Neural cell (in vitro differentiated cells): ENCODE data around the gene GUSB. TPM values are rescaled to one million over a fixed set of nuclear protein-coding genes. Genes with fewer than 3 reads are reported as not detected.

Experiments
- H2AFZ ChIP-seq: fragments of 200-600, 300-800 bp; sonication (generic), shearing (Covaris generic); 2 replicates; pipeline ENCODE4 v1.6.0; 2014; ENCODE audit warnings: low read depth, mild to moderate bottlenecking, antibody characterized with exemption, low read length, moderate library complexity
- H3F3A ChIP-seq: fragments of 200-600 bp; shearing (Covaris generic); 2 replicates; pipeline ENCODE4 v1.6.1; 2016; ENCODE audit warnings: mild to moderate bottlenecking, moderate library complexity, mixed read lengths, antibody characterized with exemption, low read length; ENCODE audit not compliant: insufficient read depth, poor library complexity, severe bottlenecking
- H3K27ac ChIP-seq: fragments of 200-600, 300-800 bp; sonication (generic), shearing (Covaris generic); 2 replicates; pipeline ENCODE4 v1.5.1; 2014; ENCODE audit warnings: mild to moderate bottlenecking, low read length, moderate library complexity
- H3K27me3 ChIP-seq: fragments of 300-800, 200-600 bp; sonication (generic), shearing (Covaris generic); 2 replicates; pipeline ENCODE4 v1.6.0; 2014; ENCODE audit warnings: mild to moderate bottlenecking, low read depth, low read length, moderate library complexity; ENCODE audit not compliant: insufficient read depth
- H3K36me3 ChIP-seq: fragments of 300-800, 200-600 bp; sonication (generic), shearing (Covaris generic); 2 replicates; pipeline ENCODE4 v1.5.1; 2014; ENCODE audit warnings: mild to moderate bottlenecking, antibody characterized with exemption, low read length, moderate library complexity; ENCODE audit not compliant: insufficient read depth
- H3K4me2 ChIP-seq: fragments of 300-800, 200-600 bp; sonication (generic), shearing (Covaris generic); 2 replicates; pipeline ENCODE4 v1.6.0; 2014; ENCODE audit warnings: mild to moderate bottlenecking, low read length
- H3K4me3 ChIP-seq: fragments of 300-800, 200-600 bp; sonication (generic), shearing (Covaris generic); 2 replicates; pipeline ENCODE4 v1.5.1; 2014; ENCODE audit warnings: mild to moderate bottlenecking, low read length, moderate library complexity
- H3K79me2 ChIP-seq: fragments of 200-600 bp; shearing (Covaris generic); replicated peaks from 2 replicates; pipeline ENCODE4 v1.6.0; 2014; ENCODE audit warnings: mild to moderate bottlenecking, low read length, moderate library complexity; ENCODE audit not compliant: insufficient read depth
- H3K9ac ChIP-seq: fragments of 300-800, 200-600 bp; sonication (generic), shearing (Covaris generic); 2 replicates; pipeline ENCODE4 v1.6.1; 2016; ENCODE audit warnings: mild to moderate bottlenecking, low read length, mixed read lengths
- H3K9me2 ChIP-seq: fragments of 200-600 bp; shearing (Covaris generic); 2 replicates; pipeline ENCODE4 v1.6.1; 2016; ENCODE audit warnings: mild to moderate bottlenecking, low read length, mixed read lengths; ENCODE audit not compliant: insufficient read depth
- H3K9me3 ChIP-seq: fragments of 200-600, 300-800 bp; sonication (generic), shearing (Covaris generic); 2 replicates; pipeline ENCODE4 v1.6.1; 2016; ENCODE audit warnings: mild to moderate bottlenecking, mixed run types, low read length, moderate library complexity, mixed read lengths
- H4K20me1 ChIP-seq: fragments of 200-600 bp; shearing (Covaris generic); 2 replicates; pipeline ENCODE4 v1.6.1; 2016; ENCODE audit warnings: mild to moderate bottlenecking, mixed run types; ENCODE audit not compliant: insufficient read depth
- CTCF ChIP-seq: fragments of 450-650 bp; IDR thresholded peaks from 2 replicates; pipeline ENCODE4 v1.5.1; 2014; ENCODE audit warnings: antibody characterized with exemption, mild to moderate bottlenecking, moderate library complexity; ENCODE audit not compliant: poor library complexity, severe bottlenecking
- EP300 ChIP-seq: fragments of 450-650 bp; conservative IDR thresholded peaks from 2 replicates; pipeline ENCODE4 v1.6.1; 2014; ENCODE audit warnings: antibody characterized with exemption, mild to moderate bottlenecking, moderate library complexity; ENCODE audit not compliant: poor library complexity, severe bottlenecking
- EZH2 ChIP-seq: fragments of 200-600, 300-800 bp; shearing (Covaris generic), sonication (generic); IDR thresholded peaks from 2 replicates; pipeline ENCODE4 v1.6.1; 2014; ENCODE audit warnings: antibody characterized with exemption, low read length, borderline replicate concordance, mild to moderate bottlenecking; ENCODE audit not compliant: insufficient read depth, poor library complexity, severe bottlenecking
- MXI1 ChIP-seq: fragments of 450-650 bp; conservative IDR thresholded peaks from 2 replicates; pipeline ENCODE4 v1.6.1; 2014; ENCODE audit warnings: antibody characterized with exemption, mild to moderate bottlenecking; ENCODE audit not compliant: poor library complexity, severe bottlenecking
- POLR2AphosphoS5 ChIP-seq: IDR thresholded peaks from 2 replicates; pipeline ENCODE4 v1.6.1; 2012
- RAD21 ChIP-seq: fragments of 450-650 bp; conservative IDR thresholded peaks from 2 replicates; pipeline ENCODE4 v1.6.1; 2014; ENCODE audit warnings: antibody characterized with exemption, mild to moderate bottlenecking, moderate library complexity
- SMC3 ChIP-seq: fragments of 450-650 bp; conservative IDR thresholded peaks from 2 replicates; pipeline ENCODE4 v1.6.1; 2014; ENCODE audit warnings: antibody characterized with exemption, mild to moderate bottlenecking, moderate library complexity; ENCODE audit not compliant: poor library complexity
- TAF1 ChIP-seq: IDR thresholded peaks from 2 replicates; pipeline ENCODE4 v1.6.1; 2012; ENCODE audit warnings: low read depth
- polyA plus RNA-seq: library from polyadenylated mRNA; depleted of rRNA; stranded (reverse); fragments of >200 nt; gene quantifications from 2 replicates; pipeline ENCODE4 v1.2.3, GENCODE V29; 2014
- TF ChIP-seq, protein P1 (sequence below): IDR thresholded peaks from 2 replicates; pipeline ENCODE4 v1.6.1; 2012; ENCODE audit warnings: borderline replicate concordance

Gene GUSB
- polyA plus RNA-seq, 1 donor from 2014 or later: 50.3 TPM

DNA sequence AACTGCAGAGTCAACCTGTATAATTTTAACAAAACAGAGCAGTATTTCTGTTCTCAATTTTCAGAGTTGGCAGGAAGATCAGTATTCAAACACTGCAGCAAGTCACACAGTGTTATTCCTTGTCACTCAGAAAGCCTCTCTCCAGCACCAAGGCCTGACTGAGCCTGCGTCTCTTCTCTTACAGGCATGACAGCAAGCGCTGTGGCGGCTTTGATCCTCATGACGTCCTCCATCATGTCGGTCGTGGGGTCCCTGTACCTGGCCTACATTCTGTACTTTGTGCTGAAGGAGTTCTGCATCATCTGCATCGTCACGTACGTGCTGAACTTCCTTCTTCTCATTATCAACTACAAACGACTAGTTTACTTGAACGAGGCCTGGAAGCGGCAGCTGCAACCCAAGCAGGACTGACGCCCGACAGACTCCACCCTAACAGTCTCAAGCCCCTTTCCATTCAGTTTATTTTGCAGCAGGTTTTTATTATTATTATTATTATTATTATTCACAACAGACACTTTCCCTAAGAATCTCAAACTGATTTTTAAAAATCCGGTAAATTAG is 28.0 kb downstream of the GUSB start:
- Histone ChIP-seq H3K36me3 (peaks cover 8% of the 10 kb centered on the region), H3K27ac (no peak overlapping the region), H3K9ac (no peak overlapping the region), H3K27me3 (no peaks in the 10 kb centered on the region), H2AFZ (no peak overlapping the region), H3K9me3 (no peaks in the 10 kb centered on the region), H3K79me2 (no peaks in the 10 kb centered on the region), H3F3A (no peaks in the 10 kb centered on the region), H4K20me1 (no peaks in the 10 kb centered on the region), H3K4me2 (no peak overlapping the region), H3K4me3 (no peak overlapping the region), H3K9me2 (no peaks in the 10 kb centered on the region)
- TF ChIP-seq POLR2AphosphoS5 (no peak), EZH2 (no peak), MXI1 (no peak), RAD21 (no peak), CTCF (no peak), SMC3 (no peak), EP300 (no peak), TAF1 (no peak)
- TF ChIP-seq, protein P1, sequence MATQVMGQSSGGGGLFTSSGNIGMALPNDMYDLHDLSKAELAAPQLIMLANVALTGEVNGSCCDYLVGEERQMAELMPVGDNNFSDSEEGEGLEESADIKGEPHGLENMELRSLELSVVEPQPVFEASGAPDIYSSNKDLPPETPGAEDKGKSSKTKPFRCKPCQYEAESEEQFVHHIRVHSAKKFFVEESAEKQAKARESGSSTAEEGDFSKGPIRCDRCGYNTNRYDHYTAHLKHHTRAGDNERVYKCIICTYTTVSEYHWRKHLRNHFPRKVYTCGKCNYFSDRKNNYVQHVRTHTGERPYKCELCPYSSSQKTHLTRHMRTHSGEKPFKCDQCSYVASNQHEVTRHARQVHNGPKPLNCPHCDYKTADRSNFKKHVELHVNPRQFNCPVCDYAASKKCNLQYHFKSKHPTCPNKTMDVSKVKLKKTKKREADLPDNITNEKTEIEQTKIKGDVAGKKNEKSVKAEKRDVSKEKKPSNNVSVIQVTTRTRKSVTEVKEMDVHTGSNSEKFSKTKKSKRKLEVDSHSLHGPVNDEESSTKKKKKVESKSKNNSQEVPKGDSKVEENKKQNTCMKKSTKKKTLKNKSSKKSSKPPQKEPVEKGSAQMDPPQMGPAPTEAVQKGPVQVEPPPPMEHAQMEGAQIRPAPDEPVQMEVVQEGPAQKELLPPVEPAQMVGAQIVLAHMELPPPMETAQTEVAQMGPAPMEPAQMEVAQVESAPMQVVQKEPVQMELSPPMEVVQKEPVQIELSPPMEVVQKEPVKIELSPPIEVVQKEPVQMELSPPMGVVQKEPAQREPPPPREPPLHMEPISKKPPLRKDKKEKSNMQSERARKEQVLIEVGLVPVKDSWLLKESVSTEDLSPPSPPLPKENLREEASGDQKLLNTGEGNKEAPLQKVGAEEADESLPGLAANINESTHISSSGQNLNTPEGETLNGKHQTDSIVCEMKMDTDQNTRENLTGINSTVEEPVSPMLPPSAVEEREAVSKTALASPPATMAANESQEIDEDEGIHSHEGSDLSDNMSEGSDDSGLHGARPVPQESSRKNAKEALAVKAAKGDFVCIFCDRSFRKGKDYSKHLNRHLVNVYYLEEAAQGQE: no peak

DNA sequence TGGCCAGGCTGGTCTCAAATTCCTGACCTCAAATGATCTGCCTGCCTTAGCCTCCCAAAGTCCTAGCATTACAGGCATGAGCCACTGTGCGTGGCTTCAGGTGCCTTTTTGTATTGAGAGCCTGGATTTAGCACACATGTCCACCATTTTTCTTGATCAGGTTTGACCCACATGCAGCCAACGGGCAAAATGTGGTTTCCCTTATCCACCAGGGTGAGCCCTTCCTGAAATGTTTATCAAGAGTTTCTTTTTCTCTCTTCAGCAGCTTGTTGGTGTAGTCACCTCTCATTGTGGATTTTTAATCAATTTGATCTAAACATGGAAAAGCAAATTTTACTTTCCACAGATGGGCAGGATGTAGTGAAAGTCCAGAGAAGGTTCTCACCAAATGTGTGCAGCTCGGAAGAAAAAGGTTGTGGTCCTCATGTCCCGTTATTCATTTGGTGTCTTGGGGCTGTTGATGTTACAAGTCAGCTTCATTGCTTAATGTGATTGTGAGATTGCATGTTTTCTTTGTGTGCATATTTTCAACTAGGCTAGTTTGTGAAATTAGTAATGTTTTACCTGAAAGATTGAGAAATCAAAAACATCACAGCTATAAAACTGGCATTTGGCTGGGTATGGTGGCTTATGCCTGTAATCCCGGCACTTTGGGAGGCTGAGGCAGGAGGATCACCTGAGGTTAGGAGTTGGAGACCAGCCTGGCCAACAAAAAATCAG is 28.9 kb downstream of the GUSB start:
- no peak overlapping the region for H3K4me3 ChIP-seq
- H3K79me2 ChIP-seq: no peaks in the 10 kb centered on the region
- H3K27ac ChIP-seq: no peak overlapping the region
- no peak overlapping the region for H3K4me2 ChIP-seq
- peaks cover under 1% of the 10 kb centered on the region for H3K36me3 ChIP-seq
- no peaks in the 10 kb centered on the region for H3K9me2 ChIP-seq
- no peak overlapping the region for H3K9ac ChIP-seq
- no peaks in the 10 kb centered on the region for H4K20me1 ChIP-seq
- H2AFZ ChIP-seq: no peak overlapping the region
- TF ChIP-seq, protein P1: no peak
- no peak for TF ChIP-seq SMC3
- TF ChIP-seq CTCF: no peak
- TF ChIP-seq RAD21: no peak
- no peak for TF ChIP-seq POLR2AphosphoS5
- TF ChIP-seq TAF1: no peak
- TF ChIP-seq MXI1: no peak
- no peak for TF ChIP-seq EZH2
- no peak for TF ChIP-seq EP300
- no peaks in the 10 kb centered on the region for H3K27me3 ChIP-seq
- H3F3A ChIP-seq: no peaks in the 10 kb centered on the region
- H3K9me3 ChIP-seq: no peaks in the 10 kb centered on the region
